GM13977 (cell line): ENCODE data around the gene GLT6D1.
"Not testable (repeated sequence)": the region's sequence is repeated elsewhere in the genome, so short reads cannot be mapped to it uniquely, and the experiment has no call there.

Source experiments
- DNase-seq: peaks from one replicate; pipeline ENCODE4 v3.0.0; 2012; ENCODE audit warnings: low spot score
- in situ Hi-C: fragments of 300-500 bp; cut with MboI; formaldehyde crosslinking; loops from one replicate; pipeline ENCODE4 v1.12.0; 2022; ENCODE audit warnings: low sequenced_read_pairs, low pct_unique_long_range_greater_than_20kb, mixed read lengths, inconsistent platforms; ENCODE audit not compliant: unreplicated experiment
- TF ChIP-seq, protein P1 (sequence below): IDR thresholded peaks from 2 replicates; pipeline ENCODE4 v1.5.1; 2012; ENCODE audit warnings: mild to moderate bottlenecking, control low read depth; ENCODE audit not compliant: insufficient read depth; ENCODE audit errors: extremely low read depth, missing control alignments

Gene GLT6D1

DNA sequence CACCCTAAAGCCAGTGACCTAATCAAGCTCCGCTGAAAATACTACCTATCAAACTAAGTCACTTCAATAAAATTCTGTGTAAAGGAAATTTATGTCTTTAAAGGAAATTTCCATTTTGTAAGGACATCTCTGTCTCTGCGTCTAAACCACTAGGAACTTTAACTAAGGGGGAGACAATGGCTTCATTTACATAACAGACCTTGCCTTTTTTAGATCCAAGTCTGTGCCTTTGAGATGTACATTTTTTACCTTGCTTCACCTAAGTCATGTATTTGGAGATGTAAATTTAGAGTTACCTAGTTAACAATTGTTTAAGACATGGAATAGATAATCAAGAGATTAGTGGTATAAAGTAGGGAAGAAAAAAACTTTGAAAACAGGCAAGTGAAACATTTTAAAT, 10.2 kb upstream of the GLT6D1 start:
- DNase-seq: no peak
- TF ChIP-seq, protein P1, sequence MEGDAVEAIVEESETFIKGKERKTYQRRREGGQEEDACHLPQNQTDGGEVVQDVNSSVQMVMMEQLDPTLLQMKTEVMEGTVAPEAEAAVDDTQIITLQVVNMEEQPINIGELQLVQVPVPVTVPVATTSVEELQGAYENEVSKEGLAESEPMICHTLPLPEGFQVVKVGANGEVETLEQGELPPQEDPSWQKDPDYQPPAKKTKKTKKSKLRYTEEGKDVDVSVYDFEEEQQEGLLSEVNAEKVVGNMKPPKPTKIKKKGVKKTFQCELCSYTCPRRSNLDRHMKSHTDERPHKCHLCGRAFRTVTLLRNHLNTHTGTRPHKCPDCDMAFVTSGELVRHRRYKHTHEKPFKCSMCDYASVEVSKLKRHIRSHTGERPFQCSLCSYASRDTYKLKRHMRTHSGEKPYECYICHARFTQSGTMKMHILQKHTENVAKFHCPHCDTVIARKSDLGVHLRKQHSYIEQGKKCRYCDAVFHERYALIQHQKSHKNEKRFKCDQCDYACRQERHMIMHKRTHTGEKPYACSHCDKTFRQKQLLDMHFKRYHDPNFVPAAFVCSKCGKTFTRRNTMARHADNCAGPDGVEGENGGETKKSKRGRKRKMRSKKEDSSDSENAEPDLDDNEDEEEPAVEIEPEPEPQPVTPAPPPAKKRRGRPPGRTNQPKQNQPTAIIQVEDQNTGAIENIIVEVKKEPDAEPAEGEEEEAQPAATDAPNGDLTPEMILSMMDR: no peak
- in situ Hi-C loops: no loop called here

DNA sequence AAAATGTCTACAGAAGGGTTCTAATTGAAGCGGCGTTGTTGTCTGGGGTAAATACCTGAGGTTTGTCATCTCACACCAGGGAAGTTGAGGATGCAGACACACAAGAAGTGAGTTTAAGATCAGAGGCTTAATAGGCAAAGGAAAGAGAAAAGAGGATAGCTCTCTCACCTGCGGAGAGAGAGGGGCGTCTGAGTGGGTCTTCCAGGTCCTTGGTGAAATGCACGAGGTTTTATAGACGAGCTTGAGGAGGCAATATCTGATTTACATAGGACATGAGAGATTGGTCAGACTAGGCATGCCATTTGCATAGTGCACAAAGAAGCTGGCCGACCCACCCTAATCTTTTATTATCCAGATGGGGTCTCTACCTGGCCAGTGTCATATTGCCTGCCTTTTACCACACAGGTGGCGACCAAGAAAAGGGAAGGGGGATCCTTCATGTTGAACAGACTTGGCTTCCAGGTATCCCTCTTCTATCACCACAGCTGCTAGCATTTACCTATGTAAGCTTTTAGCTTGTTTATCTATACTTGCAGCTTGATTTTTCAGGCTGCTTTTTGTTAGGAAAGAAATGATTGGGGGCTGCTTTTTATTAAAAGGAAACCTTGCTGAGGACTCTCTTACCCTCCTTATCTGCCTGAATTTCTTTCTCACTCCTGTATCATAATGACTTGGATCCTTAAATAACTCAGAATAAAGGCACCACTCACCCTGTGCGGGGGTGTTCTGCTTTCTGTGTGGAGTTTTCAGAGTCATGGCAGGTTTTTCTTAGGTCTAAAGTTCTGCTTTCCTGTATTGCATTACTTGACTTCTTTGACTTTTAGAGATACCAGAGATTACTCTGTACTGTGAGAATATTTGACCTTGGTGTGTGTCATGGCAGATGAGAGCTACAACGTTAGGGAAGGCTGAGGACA, 9.4 kb upstream of the GLT6D1 start:
- in situ Hi-C loops: no loop called here
- DNase-seq: no peak
- TF ChIP-seq, protein P1: no peak

DNA sequence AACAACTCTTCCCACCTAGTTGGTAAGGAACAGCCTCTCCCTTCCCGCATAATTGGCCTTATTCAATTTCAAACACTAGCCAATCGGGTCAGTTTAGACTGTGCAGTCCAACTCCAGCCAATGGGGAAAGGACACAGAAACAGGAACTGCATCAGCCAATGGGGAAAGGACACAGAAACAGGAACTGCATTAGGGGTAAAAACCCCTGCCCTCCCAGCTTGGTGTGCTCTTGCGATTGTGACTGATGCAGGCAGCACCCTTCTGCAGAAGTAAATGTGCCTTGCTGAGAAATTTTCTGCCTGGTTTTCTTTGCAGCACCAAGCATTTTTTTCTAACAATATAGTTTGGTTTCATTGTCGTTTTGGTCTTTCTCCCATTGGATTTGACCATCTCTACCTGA, 8.5 kb upstream of the GLT6D1 start:
- TF ChIP-seq, protein P1: no peak
- DNase-seq: no peak
- in situ Hi-C loops: no loop called here

DNA sequence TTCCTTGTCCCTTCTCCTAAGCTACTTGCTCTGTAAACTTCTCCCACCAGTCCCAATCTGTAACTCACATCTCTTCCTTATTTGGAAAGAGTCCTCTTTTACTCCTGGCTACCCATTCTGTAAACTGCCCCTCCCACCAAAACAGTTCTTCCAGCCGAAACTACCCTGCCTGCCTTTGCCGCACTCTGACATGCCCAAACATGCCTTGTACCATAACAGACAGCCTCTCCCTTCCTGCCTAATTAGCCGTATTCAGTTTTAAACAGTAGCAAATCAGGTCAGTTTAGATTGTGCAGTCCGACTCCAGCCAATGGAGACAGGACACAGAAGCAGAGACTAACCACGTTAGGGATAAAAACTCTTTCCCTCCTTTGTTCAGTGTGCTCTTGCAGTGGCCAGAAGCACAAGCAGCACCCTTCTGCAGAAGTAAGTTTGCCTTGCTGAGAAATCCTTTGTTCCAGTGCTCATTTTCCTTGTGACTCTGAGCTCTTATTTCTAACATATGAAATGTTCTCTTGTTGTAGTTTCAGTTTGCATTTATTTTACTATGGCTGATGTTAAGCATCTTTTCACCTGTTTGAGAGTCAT, 5.4 kb upstream of the GLT6D1 start:
- TF ChIP-seq, protein P1: no peak
- in situ Hi-C loops: no loop called here
- no peak for DNase-seq

DNA sequence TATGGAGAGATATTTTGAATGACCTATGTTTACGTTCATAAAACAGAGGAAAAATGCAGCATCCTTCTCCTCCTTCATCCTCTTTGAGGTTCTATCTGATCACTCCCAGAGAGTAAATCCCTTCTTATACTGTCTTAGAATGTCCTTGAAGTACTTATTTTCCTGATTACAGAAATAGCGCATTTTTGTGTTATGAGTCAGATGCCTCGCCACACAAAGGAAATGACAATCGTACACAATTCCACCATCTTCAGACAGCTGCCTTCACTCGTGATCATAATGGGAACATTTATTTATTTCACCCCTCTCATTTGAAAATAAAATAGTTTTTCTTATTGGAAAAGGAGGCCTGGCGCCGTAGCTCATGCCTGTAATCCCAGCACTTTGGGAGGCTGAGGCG, 2.4 kb upstream of the GLT6D1 start:
- DNase-seq: no peak
- in situ Hi-C loops: no loop called here
- TF ChIP-seq, protein P1: no peak

DNA sequence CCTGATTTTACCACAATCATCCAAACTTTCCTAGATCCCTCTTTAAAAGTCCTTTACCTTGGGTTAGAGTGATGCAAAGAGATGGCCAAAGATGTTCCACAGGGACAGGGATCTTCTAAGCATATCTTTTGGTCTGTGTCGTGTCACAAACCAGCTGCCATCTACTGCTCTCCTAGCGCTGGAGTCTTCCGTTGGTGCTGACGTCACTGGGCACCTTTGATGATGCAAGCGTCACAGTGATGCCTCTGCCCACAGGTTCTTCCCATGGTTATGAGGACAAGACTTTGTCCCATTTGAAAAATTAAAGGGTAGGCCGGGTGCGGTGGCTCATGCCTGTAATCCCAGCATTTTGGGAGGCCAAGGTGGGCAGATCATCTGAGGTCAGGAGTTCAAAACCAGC, 1.7 kb upstream of the GLT6D1 start:
- in situ Hi-C loops: no loop called here

DNA sequence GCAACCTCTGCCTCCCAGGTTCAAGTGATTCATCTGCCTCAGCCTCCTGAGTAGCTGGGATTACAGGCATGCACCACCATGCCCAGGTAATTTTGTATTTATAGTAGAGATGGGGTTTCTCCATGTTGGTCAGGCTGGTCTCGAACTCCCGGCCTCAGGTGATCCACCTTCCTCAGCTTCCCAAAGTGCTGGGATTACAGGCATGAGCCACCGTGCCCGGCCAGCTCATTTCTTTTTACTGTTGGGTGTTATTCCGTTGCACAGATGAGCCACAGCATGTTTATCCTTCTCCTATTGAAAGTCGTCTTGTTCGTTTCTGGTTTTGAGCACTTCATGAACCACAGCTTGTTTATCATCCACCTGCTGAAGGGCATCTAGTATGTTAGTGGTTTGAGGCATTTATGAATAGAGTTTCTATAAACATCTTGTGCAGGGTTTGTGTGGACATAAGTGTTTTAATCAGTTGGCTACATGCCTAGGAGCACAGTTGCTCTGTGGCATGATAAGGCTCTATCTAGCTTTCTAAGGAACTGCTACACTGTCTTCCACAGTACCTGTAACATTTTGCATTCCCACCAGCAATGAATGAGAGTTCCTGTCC, 2.3 kb downstream of the GLT6D1 start:
- in situ Hi-C loops, DNase-seq: not testable (repeated sequence)

More for the DNA sequence above, 1.7 kb upstream of the GLT6D1 start:
- DNase-seq: no peak
- TF ChIP-seq, protein P1: no peak
